Measurements from ENCODE around the gene CES1.

- TF ChIP-seq POLR2A (IDR thresholded peaks at IDR 0.05; ENCODE audit: low read depth) (no peak), CTCF (IDR thresholded peaks at IDR 0.05) (no peak), EP300 (IDR thresholded peaks at IDR 0.05) (no peak), POLR2AphosphoS5 (IDR thresholded peaks at IDR 0.05) (no peak)
Measured at GRCh38 chr16:55756963-55757362, 75.9 kb downstream of the CES1 start.

All from esophagus muscularis mucosa (tissue), 4 donors.